Type B pancreatic cell (in vitro differentiated cells): ENCODE data around the gene BCL3. TPM values are rescaled to one million over a fixed set of nuclear protein-coding genes. Genes with fewer than 3 reads are reported as not detected.

Source experiments
- DNase-seq: peaks from one replicate; pipeline ENCODE4 v3.0.0; 2021; ENCODE audit warnings: mixed read lengths; ENCODE audit not compliant: unreplicated experiment; ENCODE audit errors: extremely low spot score
- H3K27ac Mint-ChIP-seq: 2 replicates; pipeline ENCODE4 v1.8.0; 2021; ENCODE audit warnings: mild to moderate bottlenecking, mixed read lengths
- H3K27me3 Mint-ChIP-seq: 2 replicates; pipeline ENCODE4 v1.8.0; 2021; ENCODE audit warnings: mixed read lengths
- H3K36me3 Mint-ChIP-seq: 2 replicates; pipeline ENCODE4 v1.8.0; 2021; ENCODE audit warnings: mixed read lengths
- H3K4me1 Mint-ChIP-seq: one replicate; pipeline ENCODE4 v1.8.0; 2021; ENCODE audit warnings: mixed read lengths; ENCODE audit not compliant: unreplicated experiment
- H3K4me3 Mint-ChIP-seq: 2 replicates; pipeline ENCODE4 v1.8.0; 2021; ENCODE audit warnings: mild to moderate bottlenecking, mixed read lengths
- H3K9me3 Mint-ChIP-seq: 2 replicates; pipeline ENCODE4 v1.8.0; 2021; ENCODE audit warnings: mixed read lengths
- total RNA-seq: library from RNA; stranded (reverse); gene quantifications from 2 replicates; pipeline ENCODE4 v1.2.1, GENCODE V29; 2021; ENCODE audit warnings: low replicate concordance
- TF ChIP-seq, protein P1 (sequence below): fragments of 200-600 bp; sonication (generic); conservative IDR thresholded peaks from 2 replicates; pipeline ENCODE4 v1.5.0; 2021; ENCODE audit warnings: antibody characterized with exemption, mild to moderate bottlenecking

The BCL3 gene
- total RNA-seq, 1 donor from 2014 or later: 18.9 TPM

- DNase-seq: no peak
- Mint-ChIP-seq H3K9me3 (no peaks in the 10 kb centered on the region), H3K27ac (peak overlapping the region; percentile 77), H3K36me3 (peaks cover 10% of the 10 kb centered on the region), H3K27me3 (peaks cover 39% of the 10 kb centered on the region), H3K4me1 (peaks cover 35% of the 10 kb centered on the region), H3K4me3 (peak overlapping the region; percentile 82)
- TF ChIP-seq, protein P1, sequence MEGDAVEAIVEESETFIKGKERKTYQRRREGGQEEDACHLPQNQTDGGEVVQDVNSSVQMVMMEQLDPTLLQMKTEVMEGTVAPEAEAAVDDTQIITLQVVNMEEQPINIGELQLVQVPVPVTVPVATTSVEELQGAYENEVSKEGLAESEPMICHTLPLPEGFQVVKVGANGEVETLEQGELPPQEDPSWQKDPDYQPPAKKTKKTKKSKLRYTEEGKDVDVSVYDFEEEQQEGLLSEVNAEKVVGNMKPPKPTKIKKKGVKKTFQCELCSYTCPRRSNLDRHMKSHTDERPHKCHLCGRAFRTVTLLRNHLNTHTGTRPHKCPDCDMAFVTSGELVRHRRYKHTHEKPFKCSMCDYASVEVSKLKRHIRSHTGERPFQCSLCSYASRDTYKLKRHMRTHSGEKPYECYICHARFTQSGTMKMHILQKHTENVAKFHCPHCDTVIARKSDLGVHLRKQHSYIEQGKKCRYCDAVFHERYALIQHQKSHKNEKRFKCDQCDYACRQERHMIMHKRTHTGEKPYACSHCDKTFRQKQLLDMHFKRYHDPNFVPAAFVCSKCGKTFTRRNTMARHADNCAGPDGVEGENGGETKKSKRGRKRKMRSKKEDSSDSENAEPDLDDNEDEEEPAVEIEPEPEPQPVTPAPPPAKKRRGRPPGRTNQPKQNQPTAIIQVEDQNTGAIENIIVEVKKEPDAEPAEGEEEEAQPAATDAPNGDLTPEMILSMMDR: no peak
Observed at GRCh38 chr19:44755219-44755618, 6.7 kb downstream of the BCL3 start.

- peaks cover 34% of the 10 kb centered on the region for H3K27me3 Mint-ChIP-seq
- peaks cover 10% of the 10 kb centered on the region for H3K36me3 Mint-ChIP-seq
- no peak overlapping the region for H3K4me3 Mint-ChIP-seq
- TF ChIP-seq, protein P1: no peak
- no peak overlapping the region for H3K27ac Mint-ChIP-seq
- no peaks in the 10 kb centered on the region for H3K9me3 Mint-ChIP-seq
- peaks cover 35% of the 10 kb centered on the region for H3K4me1 Mint-ChIP-seq
- no peak for DNase-seq
Observed at GRCh38 chr19:44756089-44756562, 7.6 kb downstream of the BCL3 start.

DNA sequence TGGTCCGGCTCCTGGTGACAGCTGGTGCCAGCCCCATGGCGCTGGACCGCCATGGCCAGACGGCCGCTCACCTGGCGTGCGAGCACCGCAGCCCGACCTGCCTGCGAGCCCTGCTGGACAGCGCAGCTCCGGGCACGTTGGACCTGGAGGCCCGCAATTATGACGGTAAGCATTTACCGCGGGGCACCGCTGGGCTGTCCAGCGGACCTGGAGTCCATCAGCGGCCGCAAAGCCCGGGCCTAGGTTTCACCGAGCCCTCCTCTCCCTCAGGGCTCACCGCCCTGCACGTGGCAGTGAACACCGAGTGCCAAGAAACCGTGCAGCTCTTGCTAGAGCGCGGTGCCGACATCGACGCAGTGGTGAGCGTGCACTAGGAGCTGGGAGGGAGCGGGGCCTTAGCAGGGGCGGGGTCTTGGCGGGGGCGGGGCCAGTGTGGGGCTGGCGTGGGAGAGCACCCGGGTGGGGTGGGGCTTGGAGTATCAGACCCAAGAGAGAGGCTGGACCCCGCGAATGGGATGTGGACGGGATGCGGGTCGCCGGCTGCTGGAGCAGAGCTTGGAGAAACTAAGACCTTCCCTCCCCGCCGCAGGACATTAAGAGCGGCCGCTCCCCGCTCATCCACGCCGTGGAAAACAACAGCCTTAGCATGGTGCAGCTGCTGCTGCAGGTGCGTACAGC, 8.7 kb downstream of the BCL3 start:
- H3K27ac Mint-ChIP-seq: peak overlapping the region; percentile 82
- peaks cover 10% of the 10 kb centered on the region for H3K36me3 Mint-ChIP-seq
- no peaks in the 10 kb centered on the region for H3K9me3 Mint-ChIP-seq
- H3K4me3 Mint-ChIP-seq: peak overlapping the region; percentile 87
- TF ChIP-seq, protein P1: no peak
- DNase-seq: no peak
- peaks cover 35% of the 10 kb centered on the region for H3K4me1 Mint-ChIP-seq
- H3K27me3 Mint-ChIP-seq: peaks cover 34% of the 10 kb centered on the region

GRCh38 chr19:44757735-44758505, 9.4 kb downstream of the BCL3 start:
- peaks cover 5% of the 10 kb centered on the region for H3K36me3 Mint-ChIP-seq
- no peak for DNase-seq
- no peaks in the 10 kb centered on the region for H3K9me3 Mint-ChIP-seq
- peak overlapping the region; percentile 87 for H3K4me3 Mint-ChIP-seq
- H3K27ac Mint-ChIP-seq: peak overlapping the region; percentile 82
- H3K27me3 Mint-ChIP-seq: peaks cover 26% of the 10 kb centered on the region
- peaks cover 29% of the 10 kb centered on the region for H3K4me1 Mint-ChIP-seq
- TF ChIP-seq, protein P1: peak; percentile 23

DNA sequence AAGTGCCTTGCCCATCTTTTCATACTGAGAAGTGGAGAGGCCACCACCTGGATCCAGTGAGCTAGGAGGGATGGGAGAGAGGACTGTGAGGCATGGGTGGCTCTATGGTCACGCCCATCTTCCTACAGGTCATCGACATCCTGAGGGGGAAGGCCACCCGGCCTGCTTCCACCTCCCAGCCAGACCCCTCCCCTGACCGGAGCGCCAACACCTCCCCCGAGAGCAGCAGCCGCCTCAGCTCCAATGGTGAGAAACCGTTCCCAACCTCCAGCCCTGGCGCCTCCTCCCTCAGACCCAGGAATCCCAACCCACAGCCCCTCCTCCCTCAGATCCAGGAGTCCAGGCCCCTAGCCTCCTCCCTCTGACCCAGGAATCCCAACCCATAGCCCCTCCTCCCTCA, 10.1 kb downstream of the BCL3 start:
- TF ChIP-seq, protein P1: no peak
- Mint-ChIP-seq H3K27ac (peak overlapping the region; percentile 82), H3K27me3 (peaks cover 23% of the 10 kb centered on the region), H3K36me3 (peaks cover 5% of the 10 kb centered on the region), H3K4me1 (peaks cover 25% of the 10 kb centered on the region), H3K9me3 (no peaks in the 10 kb centered on the region), H3K4me3 (peak overlapping the region; percentile 87)
- DNase-seq: no peak
